Activated CD4-positive, alpha-beta T cell treated with anti-CD3 and anti-CD28 coated beads for 36 hours (primary cell): Measurements from ENCODE around the gene MACROD2. TPM values are rescaled to one million over a fixed set of nuclear protein-coding genes. Genes with fewer than 3 reads are reported as not detected.

Source experiments
- ATAC-seq: fragments of 200-7000 bp; cut with Tn5 transposase; one replicate; pipeline ENCODE4 v1.10.0; 2021; ENCODE audit warnings: mild to moderate bottlenecking, moderate library complexity
- CTCF ChIA-PET: fragments of 350-600 bp; sonication (Branson Sonifier 250); formaldehyde crosslinking; loops from one replicate; lab custom pipeline; 2021; ENCODE audit warnings: antibody characterized with exemption; lab: Charles Lee
- POLR2A ChIA-PET: fragments of 350-600 bp; sonication (Branson Sonifier 250); formaldehyde crosslinking; loops from one replicate; lab custom pipeline; 2021; ENCODE audit warnings: antibody characterized with exemption, inconsistent platforms; lab: Charles Lee
- DNase-seq: peaks from one replicate; pipeline ENCODE4 v3.0.0-alpha.2; 2020
- H3K27ac Mint-ChIP-seq: one replicate; pipeline ENCODE4 v1.8.0; 2021; ENCODE audit warnings: mixed read lengths
- H3K27me3 Mint-ChIP-seq: one replicate; pipeline ENCODE4 v1.8.0; 2021; ENCODE audit warnings: mixed read lengths
- H3K36me3 Mint-ChIP-seq: one replicate; pipeline ENCODE4 v1.8.0; 2021; ENCODE audit warnings: low read depth, mixed read lengths
- H3K4me1 Mint-ChIP-seq: one replicate; pipeline ENCODE4 v1.8.0; 2021; ENCODE audit warnings: mixed read lengths
- H3K4me3 Mint-ChIP-seq: one replicate; pipeline ENCODE4 v1.8.0; 2021; ENCODE audit warnings: mild to moderate bottlenecking, moderate library complexity, mixed read lengths
- H3K9me3 Mint-ChIP-seq: one replicate; pipeline ENCODE4 v1.8.0; 2021; ENCODE audit warnings: low read depth, mixed read lengths
- intact Hi-C, 2 experiments: fragments of 100-400 bp; cut with DNase I in 1 of 2; cut with micrococcal nuclease in 1 of 2; formaldehyde crosslinking; loops; one replicate each; pipeline versions ENCODE4 v1.14.2 to v1.15.1; 2022 to 2024; cut with DNase I, micrococcal nuclease
- total RNA-seq, 2 experiments: library from RNA; stranded (reverse); gene quantifications; one replicate each; pipeline ENCODE4 v1.2.3, GENCODE V29; 2021

Gene MACROD2
- total RNA-seq, 2 experiments from 2014 or later: not detected

DNA sequence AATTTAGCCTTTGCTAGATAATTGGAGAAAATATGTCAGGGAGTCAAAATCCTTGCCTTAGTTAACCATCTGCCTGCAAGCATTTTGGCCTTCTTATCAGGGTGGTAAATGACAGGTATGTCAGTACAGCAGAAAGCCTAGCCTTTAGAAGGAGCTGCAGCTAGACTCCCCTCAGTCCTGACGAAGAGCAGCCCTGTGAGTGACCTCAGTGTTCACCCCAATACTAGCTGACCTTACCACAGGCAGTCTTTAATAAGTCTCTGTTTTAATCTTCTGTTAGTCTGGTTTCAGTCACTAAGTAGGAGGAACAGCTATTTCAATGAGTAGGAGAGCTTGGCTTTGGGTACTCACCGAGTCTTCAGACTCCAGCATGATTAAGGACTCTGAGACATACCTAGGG, 682.1 kb downstream of the MACROD2 start:
- no peak for DNase-seq
- H3K9me3 Mint-ChIP-seq: peaks cover 14% of the 10 kb centered on the region
- ChIA-PET POLR2A (no interaction called here), CTCF (interaction anchor here (0.7 kb wide), 1 partner anchor 10 kb away, joined by 3 read pairs; no protein-coding TSS in a partner anchor)
- H3K4me3 Mint-ChIP-seq: no peak overlapping the region
- no peak overlapping the region for H3K27ac Mint-ChIP-seq
- intact Hi-C loops: no loop called here
- ATAC-seq: no peak
- H3K36me3 Mint-ChIP-seq: no peaks in the 10 kb centered on the region
- H3K27me3 Mint-ChIP-seq: no peaks in the 10 kb centered on the region
- no peaks in the 10 kb centered on the region for H3K4me1 Mint-ChIP-seq

DNA sequence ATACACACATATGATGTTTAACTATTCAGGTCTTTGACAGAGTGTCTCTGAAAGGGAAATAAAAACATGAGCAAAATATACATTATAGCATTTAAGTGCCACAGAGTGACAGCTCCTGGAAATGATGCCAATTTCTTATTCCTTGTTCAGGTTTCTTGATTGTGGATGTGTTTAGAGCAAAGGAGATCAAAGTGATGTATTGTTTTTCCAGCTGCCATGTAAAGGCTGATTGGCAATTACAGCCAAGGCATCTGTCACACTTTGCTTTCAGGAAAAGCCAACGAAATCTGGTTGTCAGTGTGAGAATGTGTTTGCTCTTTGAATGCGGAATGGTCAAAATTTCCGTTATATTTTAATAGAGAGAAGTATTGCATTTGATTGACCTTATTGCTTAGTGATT, 689.9 kb downstream of the MACROD2 start:
- H3K27ac Mint-ChIP-seq: no peak overlapping the region
- CTCF ChIA-PET: no interaction called here
- H3K36me3 Mint-ChIP-seq: no peaks in the 10 kb centered on the region

DNA sequence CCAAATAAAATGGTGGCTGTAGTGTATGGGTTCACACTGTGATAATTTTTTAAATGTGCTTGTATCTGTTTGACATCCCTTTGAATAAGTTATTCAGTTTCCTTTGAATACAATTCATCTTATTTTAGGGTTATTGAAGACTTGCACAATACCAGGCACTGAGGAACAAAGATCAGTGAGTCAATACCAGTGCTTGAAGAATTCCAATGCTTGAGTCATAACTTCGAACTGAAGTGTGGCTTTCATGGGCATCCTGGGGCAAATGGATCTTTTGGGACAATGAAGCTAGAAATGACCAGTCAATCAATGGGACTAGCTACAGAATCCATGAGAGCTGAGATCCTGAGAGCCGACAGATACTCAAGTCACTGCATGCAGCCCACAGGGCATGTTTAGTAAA, 692.0 kb downstream of the MACROD2 start:
- DNase-seq (no peak), ATAC-seq (no peak)
- Mint-ChIP-seq H3K27me3 (no peaks in the 10 kb centered on the region), H3K36me3 (no peaks in the 10 kb centered on the region), H3K9me3 (peaks cover 16% of the 10 kb centered on the region), H3K4me1 (no peaks in the 10 kb centered on the region), H3K4me3 (no peak overlapping the region), H3K27ac (no peak overlapping the region)
- CTCF ChIA-PET: no interaction called here
- POLR2A ChIA-PET: no interaction called here
- intact Hi-C loops: no loop called here

More for the DNA sequence above, 689.9 kb downstream of the MACROD2 start:
- Mint-ChIP-seq H3K9me3 (peaks cover 14% of the 10 kb centered on the region), H3K4me3 (no peak overlapping the region), H3K27me3 (no peaks in the 10 kb centered on the region), H3K4me1 (no peaks in the 10 kb centered on the region)
- POLR2A ChIA-PET: no interaction called here
- no peak for DNase-seq
- intact Hi-C loops: no loop called here
- no peak for ATAC-seq

DNA sequence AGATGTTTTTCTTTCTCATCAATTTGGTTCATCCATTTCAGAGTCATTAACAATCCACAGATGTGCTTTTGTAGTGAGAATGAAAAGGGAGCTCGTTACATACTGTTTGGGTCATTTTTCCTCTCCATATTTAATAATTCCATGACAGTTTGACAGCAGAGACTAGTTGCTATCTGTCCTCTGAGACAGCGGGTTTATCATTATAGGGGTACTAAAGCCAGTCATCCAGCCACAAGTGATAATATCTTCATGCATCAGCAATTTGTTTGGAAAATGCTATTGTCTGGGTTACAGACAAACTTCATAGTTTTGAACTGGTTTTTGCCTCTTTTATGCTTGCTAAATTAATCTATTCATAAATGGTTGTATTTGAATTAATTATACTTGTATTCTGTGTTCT, 692.7 kb downstream of the MACROD2 start:
- ChIA-PET CTCF (no interaction called here), POLR2A (no interaction called here)
- intact Hi-C loops: no loop called here
- Mint-ChIP-seq H3K4me1 (no peaks in the 10 kb centered on the region), H3K9me3 (peaks cover 16% of the 10 kb centered on the region), H3K4me3 (no peak overlapping the region), H3K27ac (no peak overlapping the region), H3K36me3 (no peaks in the 10 kb centered on the region), H3K27me3 (no peaks in the 10 kb centered on the region)
- DNase-seq: no peak
- no peak for ATAC-seq

DNA sequence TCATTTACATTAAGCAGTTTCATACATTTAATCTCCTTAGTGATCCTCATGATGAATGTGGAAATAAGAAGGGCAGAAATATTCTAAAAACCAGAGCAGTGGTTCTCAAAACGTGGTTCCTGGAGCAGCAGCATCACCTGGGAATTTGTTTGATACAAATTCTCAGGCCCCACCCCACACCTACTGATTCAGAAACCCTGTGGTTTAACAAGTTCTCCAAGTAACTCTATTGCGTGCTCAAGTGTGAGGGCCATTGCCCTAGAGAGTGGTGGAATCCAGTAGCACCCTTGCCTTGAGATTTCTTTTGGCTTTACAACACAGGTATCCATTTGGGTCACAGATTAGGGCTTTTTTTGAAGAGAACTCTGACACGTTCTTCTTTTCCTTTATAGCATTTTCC, 696.7 kb downstream of the MACROD2 start:
- peaks cover 10% of the 10 kb centered on the region for H3K9me3 Mint-ChIP-seq
- POLR2A ChIA-PET: no interaction called here
- CTCF ChIA-PET: no interaction called here
- H3K36me3 Mint-ChIP-seq: no peaks in the 10 kb centered on the region
- no peaks in the 10 kb centered on the region for H3K27me3 Mint-ChIP-seq
- no peak overlapping the region for H3K27ac Mint-ChIP-seq
- no peaks in the 10 kb centered on the region for H3K4me1 Mint-ChIP-seq
- DNase-seq (no peak), ATAC-seq (no peak)
- intact Hi-C loops: no loop called here
- H3K4me3 Mint-ChIP-seq: no peak overlapping the region

DNA sequence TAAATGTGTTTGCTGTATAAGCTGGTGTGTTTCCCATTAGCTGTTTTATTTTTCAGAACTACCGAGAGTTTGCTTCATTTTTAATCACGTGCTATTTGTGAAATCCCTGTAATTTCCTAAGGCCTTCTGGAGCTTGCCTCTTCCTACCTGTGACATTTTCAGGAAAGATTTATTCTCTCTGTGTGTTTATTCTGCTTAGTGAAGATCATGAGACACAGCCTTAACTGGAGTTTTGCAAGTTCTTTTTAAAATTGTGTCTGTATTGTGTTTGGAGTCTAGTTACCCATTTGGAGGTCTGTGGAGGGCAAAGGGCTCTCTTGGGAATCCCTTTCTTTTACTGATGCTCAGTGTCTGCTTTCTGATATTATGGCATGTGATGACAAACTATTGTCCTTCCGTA, 701.2 kb downstream of the MACROD2 start:
- DNase-seq: no peak
- Mint-ChIP-seq H3K36me3 (no peaks in the 10 kb centered on the region), H3K4me1 (no peaks in the 10 kb centered on the region), H3K4me3 (no peak overlapping the region), H3K27me3 (no peaks in the 10 kb centered on the region), H3K27ac (no peak overlapping the region), H3K9me3 (no peaks in the 10 kb centered on the region)
- intact Hi-C loops: no loop called here
- ChIA-PET POLR2A (no interaction called here), CTCF (no interaction called here)
- ATAC-seq: no peak

DNA sequence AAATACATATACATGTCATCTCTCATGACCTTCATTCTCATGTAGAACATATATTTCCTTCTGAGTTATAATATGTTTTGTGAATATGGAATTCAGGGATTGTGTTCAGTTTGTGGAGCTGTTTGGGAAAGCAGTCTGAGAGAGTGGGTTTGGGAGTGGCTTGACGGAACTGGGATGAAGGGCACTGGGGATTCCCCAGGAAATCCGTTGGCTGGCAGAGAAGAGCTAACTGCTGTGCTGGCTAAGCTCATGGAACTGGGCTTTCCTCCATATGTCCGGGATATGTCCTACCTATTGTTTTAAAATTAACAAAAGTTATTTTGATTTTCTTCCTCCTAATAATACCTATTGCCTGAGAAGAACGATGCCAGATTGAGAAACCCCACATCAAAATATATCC, 701.6 kb downstream of the MACROD2 start:
- no peak overlapping the region for H3K27ac Mint-ChIP-seq
- intact Hi-C loops: no loop called here
- DNase-seq (no peak), ATAC-seq (no peak)
- no peaks in the 10 kb centered on the region for H3K9me3 Mint-ChIP-seq
- no peak overlapping the region for H3K4me3 Mint-ChIP-seq
- ChIA-PET POLR2A (no interaction called here), CTCF (no interaction called here)
- H3K27me3 Mint-ChIP-seq: no peaks in the 10 kb centered on the region
- H3K4me1 Mint-ChIP-seq: no peaks in the 10 kb centered on the region
- no peaks in the 10 kb centered on the region for H3K36me3 Mint-ChIP-seq

DNA sequence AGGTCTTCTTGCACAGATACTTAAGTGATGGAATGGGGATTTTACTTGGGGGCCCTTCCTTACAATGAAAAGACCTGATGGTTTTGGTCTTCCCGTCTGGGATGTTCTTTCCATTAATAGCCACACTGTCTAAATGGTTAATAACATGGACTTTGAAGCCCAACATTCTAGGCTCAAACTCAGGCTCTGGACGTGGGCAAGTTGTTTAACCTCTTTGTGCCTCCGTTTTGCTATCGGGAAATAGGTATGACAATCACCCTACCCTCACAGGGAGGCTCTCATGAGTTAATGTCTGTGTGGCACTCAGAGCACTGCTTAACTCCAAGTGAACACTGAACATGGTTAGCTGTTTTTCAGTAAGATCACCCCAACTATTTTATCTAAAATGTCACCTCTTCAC, 702.8 kb downstream of the MACROD2 start:
- Mint-ChIP-seq H3K27me3 (no peaks in the 10 kb centered on the region), H3K4me3 (no peak overlapping the region), H3K4me1 (no peaks in the 10 kb centered on the region), H3K9me3 (no peaks in the 10 kb centered on the region), H3K27ac (no peak overlapping the region), H3K36me3 (no peaks in the 10 kb centered on the region)
- intact Hi-C loops: no loop called here
- ATAC-seq (no peak), DNase-seq (no peak)
- CTCF ChIA-PET: interaction anchor here (0.7 kb wide), 1 partner anchor 973 kb away, joined by 3 read pairs; no protein-coding TSS in a partner anchor
- POLR2A ChIA-PET: no interaction called here

DNA sequence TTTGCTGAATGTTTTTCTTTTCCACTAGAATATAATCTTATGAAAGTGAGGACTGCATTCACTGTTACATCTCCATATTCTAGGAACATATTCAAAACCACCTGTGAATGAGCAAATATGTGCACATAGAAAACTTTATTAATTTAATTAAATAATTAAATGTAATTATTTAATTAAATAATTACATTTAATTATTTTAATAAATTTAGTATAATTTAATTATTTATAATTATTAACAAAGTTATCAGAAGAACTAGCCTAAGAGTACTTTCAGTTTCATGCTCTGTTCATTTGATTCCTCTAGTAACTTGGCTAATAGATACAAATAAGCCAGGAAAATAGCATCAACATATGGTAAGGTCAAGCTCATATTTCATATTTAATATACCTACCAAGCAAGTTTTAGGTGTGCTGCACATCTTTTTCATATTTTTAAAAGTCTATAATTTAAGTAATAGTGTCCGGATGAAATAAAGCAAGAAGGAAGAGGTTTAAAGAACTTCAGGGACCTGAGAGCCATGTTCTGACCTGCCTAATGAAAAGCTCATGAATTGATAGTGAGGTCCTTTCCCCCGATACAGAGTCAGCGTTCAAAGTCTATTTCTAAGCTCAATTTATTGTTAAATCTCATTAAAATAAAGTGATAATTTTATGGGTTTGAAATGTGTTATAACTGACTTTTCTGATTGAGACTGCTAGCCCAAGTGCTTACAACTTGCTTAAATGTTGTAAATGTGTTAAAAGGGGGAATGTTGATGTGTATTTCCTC, 703.5 kb downstream of the MACROD2 start:
- ATAC-seq (no peak), DNase-seq (no peak)
- Mint-ChIP-seq H3K27me3 (no peaks in the 10 kb centered on the region), H3K36me3 (no peaks in the 10 kb centered on the region), H3K4me1 (no peaks in the 10 kb centered on the region), H3K4me3 (no peak overlapping the region), H3K27ac (no peak overlapping the region), H3K9me3 (no peaks in the 10 kb centered on the region)
- ChIA-PET CTCF (no interaction called here), POLR2A (no interaction called here)
- intact Hi-C loops: no loop called here

DNA sequence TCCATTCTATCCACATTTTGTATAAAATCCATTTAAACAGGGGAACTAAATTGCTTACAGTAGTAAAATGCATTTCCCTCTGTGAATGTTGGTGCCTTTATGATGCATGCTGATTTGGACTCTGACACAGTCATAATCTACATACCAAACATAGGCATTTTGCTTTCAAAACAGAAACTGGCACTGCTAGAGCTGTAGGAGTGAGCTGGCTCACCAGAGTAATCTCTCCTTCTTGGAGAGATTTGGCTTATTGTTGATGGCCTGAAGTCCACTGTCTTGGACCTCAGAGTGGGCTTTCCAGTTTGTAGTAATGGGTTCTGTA, 705.3 kb downstream of the MACROD2 start:
- intact Hi-C loops: no loop called here
- H3K4me1 Mint-ChIP-seq: no peaks in the 10 kb centered on the region
- ChIA-PET POLR2A (no interaction called here), CTCF (no interaction called here)
- H3K27ac Mint-ChIP-seq: no peak overlapping the region
- no peaks in the 10 kb centered on the region for H3K27me3 Mint-ChIP-seq
- no peaks in the 10 kb centered on the region for H3K36me3 Mint-ChIP-seq
- no peaks in the 10 kb centered on the region for H3K9me3 Mint-ChIP-seq
- H3K4me3 Mint-ChIP-seq: no peak overlapping the region
- DNase-seq (no peak), ATAC-seq (no peak)

DNA sequence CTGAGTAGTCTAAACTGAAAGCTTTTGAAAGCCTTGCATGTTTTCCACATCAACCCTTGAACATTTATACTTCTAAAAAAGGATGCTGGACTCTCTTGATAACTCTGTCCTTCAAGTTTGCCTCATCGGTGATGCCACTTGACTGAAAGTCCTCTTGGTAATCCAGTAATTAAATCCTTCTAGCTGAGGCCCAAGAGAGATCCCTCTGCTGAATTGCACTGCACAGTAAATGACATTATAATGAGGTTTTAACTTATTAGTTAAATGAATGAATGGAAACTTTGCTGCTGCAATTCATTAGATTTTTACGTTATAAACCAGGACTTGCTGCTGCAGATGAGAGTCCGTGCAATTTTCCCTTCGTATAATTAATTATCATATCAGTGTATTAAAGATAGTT, 706.0 kb downstream of the MACROD2 start:
- Mint-ChIP-seq H3K27me3 (no peaks in the 10 kb centered on the region), H3K4me1 (no peaks in the 10 kb centered on the region), H3K36me3 (no peaks in the 10 kb centered on the region), H3K4me3 (no peak overlapping the region), H3K9me3 (no peaks in the 10 kb centered on the region), H3K27ac (no peak overlapping the region)
- POLR2A ChIA-PET: no interaction called here
- ATAC-seq (no peak), DNase-seq (no peak)
- CTCF ChIA-PET: no interaction called here
- intact Hi-C loops: no loop called here

DNA sequence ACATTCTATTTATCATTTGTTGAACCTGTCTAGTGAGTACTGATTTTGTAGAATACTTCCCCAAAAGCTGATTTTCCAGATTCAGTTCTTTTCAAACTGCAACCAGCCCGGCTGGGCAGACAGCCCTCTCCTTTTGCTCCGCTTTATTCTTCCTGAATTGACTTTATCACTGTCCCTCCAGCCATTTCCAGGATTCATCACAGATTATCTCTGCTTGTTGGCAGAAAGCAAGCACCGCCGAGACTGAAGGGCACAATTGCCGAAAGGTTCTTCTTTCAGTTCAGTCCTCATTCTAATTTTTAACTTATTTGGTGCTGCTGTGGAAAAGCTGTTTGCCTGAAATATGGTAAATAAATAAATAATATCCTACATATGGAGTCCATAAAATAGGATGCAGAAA, 711.2 kb downstream of the MACROD2 start:
- Mint-ChIP-seq H3K27ac (no peak overlapping the region), H3K4me3 (no peak overlapping the region), H3K36me3 (no peaks in the 10 kb centered on the region), H3K27me3 (no peaks in the 10 kb centered on the region), H3K9me3 (peaks cover 1% of the 10 kb centered on the region), H3K4me1 (no peaks in the 10 kb centered on the region)
- CTCF ChIA-PET: no interaction called here
- intact Hi-C loops: no loop called here
- POLR2A ChIA-PET: no interaction called here
- DNase-seq (no peak), ATAC-seq (no peak)
